Measurements from ENCODE around the gene TNN.

- TF ChIP-seq, protein P1, sequence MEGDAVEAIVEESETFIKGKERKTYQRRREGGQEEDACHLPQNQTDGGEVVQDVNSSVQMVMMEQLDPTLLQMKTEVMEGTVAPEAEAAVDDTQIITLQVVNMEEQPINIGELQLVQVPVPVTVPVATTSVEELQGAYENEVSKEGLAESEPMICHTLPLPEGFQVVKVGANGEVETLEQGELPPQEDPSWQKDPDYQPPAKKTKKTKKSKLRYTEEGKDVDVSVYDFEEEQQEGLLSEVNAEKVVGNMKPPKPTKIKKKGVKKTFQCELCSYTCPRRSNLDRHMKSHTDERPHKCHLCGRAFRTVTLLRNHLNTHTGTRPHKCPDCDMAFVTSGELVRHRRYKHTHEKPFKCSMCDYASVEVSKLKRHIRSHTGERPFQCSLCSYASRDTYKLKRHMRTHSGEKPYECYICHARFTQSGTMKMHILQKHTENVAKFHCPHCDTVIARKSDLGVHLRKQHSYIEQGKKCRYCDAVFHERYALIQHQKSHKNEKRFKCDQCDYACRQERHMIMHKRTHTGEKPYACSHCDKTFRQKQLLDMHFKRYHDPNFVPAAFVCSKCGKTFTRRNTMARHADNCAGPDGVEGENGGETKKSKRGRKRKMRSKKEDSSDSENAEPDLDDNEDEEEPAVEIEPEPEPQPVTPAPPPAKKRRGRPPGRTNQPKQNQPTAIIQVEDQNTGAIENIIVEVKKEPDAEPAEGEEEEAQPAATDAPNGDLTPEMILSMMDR (IDR thresholded peaks at IDR 0.05), result no peak
- no peak for TF ChIP-seq POLR2A (IDR thresholded peaks at IDR 0.05)
Observed at GRCh38 chr1:175042650-175043049, 25.0 kb upstream of the TNN start.

All from stomach (tissue), 4 donors.